ENCODE measurements around the gene CXCR3. TPM values are rescaled to one million over a fixed set of nuclear protein-coding genes. Genes with fewer than 3 reads are reported as not detected.

CXCR3 gene
- 1 to 10 TPM in 3 of 4 donors, not detected in 1; 1.1 to 3.5 (median 1.3) TPM for total RNA-seq

DNA sequence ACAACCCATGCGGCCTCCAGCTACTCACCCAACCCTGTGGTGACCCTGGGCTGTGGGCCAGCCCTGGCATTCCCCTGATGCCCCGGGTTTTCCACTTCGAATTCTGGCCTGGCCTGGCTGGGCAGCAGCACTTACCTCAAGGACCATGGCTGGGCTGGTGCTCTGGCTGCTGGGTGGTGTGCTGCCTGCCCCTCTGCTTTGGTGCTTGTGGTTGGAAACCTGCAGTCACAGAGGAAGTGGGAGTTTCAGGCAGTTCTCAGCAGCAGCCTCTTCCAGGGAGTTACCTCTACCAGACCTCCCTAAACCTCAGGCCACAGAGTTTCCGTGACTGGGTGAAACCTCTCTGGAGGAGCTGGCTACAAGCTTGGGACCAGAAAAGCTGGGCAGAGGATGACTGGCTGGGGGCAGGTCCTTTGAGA is at the start of gene CXCR3:
CXCR3 (minus strand) TSS at position 209 of the 419 bp plus-strand sequence; CDS start at position 147, 62 bp downstream.
- Histone ChIP-seq H3K4me3 (peak within 1 kb of the TSS in 1 of 4 donors; percentile 25), H3K9me3 (no peaks in the 10 kb centered on the region), H3K27ac (peak within 1 kb of the TSS; percentile 68 to 84 (median 82)), H3K27me3 (no peaks in the 10 kb centered on the region), H3K36me3 (no peaks in the 10 kb centered on the region), H3K4me1 (peaks cover 11 to 37% (median 25%) of the 10 kb centered on the region in 4 donors)
- in situ Hi-C loops (cut with MboI; ENCODE audit: low pct_ligation_motif_present in 1 of 4, low pct_unique_long_range_greater_than_20kb in 1 of 4, low sequenced_read_pairs in 3 of 4), result no loop called here
- intact Hi-C loops (cut with DNase I; ENCODE audit: low total_unique reads), result no loop called here
- DNase-seq, result peak; percentile 52
- WGBS, 2 donors (ENCODE audit: low coverage in 1 of 2), result 49% methylated on average over 3 of the region's 4 CpGs; no CpG with 5 or more reads in 1 of the 2 donors
- peak in 1 of 3 donors; percentile 20 for TF ChIP-seq POLR2AphosphoS5 (IDR thresholded peaks at IDR 0.05)
- TF ChIP-seq, protein P1, sequence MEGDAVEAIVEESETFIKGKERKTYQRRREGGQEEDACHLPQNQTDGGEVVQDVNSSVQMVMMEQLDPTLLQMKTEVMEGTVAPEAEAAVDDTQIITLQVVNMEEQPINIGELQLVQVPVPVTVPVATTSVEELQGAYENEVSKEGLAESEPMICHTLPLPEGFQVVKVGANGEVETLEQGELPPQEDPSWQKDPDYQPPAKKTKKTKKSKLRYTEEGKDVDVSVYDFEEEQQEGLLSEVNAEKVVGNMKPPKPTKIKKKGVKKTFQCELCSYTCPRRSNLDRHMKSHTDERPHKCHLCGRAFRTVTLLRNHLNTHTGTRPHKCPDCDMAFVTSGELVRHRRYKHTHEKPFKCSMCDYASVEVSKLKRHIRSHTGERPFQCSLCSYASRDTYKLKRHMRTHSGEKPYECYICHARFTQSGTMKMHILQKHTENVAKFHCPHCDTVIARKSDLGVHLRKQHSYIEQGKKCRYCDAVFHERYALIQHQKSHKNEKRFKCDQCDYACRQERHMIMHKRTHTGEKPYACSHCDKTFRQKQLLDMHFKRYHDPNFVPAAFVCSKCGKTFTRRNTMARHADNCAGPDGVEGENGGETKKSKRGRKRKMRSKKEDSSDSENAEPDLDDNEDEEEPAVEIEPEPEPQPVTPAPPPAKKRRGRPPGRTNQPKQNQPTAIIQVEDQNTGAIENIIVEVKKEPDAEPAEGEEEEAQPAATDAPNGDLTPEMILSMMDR (IDR thresholded peaks at IDR 0.05), result no peak

DNA sequence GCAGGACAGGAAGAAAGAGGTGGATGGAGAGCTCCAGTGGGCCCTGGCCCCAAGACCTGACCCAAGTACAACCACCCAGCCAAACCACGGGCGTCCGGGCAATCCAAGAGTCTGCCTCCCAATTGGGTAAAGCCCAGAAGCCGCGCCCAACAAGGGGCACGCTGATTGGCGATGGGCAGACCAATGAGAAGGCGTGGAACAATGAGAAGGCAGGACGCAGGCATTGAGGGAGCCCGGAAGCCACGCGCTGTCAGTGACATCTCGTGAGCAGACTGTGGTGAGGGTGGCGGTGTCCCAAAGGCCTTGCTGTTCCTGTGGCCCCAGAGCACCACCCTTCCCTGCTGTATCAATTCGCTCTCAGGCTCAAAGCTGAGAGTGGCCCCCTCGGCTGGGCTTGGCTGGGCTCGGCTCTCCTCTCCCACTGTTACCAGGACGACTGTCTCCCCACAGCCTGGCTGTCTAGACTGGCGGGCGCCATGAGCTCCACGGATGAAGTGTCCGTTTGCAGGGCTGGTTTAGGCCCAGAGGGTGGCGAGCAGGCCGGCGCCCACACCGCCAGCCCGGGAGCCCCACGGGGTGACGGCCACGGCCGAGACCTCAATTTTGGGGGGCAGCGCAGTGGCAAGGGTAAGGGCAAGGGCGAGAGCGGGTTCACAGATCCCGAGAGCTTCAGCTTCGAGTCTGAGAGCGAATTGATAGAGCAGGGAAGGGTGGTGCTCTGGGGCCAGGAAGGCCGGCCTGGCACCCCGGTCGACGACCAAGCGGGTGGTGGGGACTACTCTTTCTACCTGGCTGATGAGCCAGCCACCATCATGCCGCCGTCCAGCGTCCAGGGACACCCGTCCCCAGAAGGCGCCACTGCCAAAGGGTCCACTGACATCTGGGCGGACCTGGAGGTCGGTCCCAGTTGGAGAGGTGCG is 49.3 kb upstream of the CXCR3 start, which contains the start of gene LOC101059915:
LOC101059915 (plus strand) TSS at position 219 of the 920 bp plus-strand sequence.
- TF ChIP-seq POLR2AphosphoS5 (IDR thresholded peaks at IDR 0.05), result no peak
- no peak for TF ChIP-seq POLR2A (IDR thresholded peaks at IDR 0.05)
- no peak for TF ChIP-seq EP300 (IDR thresholded peaks at IDR 0.05; ENCODE audit: low read depth)
- TF ChIP-seq, protein P1 (IDR thresholded peaks at IDR 0.05), result no peak
- Histone ChIP-seq H3K4me1 (no peaks in the 10 kb centered on the region), H3K4me3 (no peak within 1 kb of the TSS), H3K36me3 (no peaks in the 10 kb centered on the region), H3K9me3 (no peaks in the 10 kb centered on the region), H3K27ac (no peak within 1 kb of the TSS), H3K27me3 (no peaks in the 10 kb centered on the region)
- WGBS, 2 donors (ENCODE audit: low coverage in 1 of 2), result 92% methylated on average over 50 of the region's 50 CpGs; no CpG with 5 or more reads in 1 of the 2 donors
- no peak for DNase-seq
- in situ Hi-C loops (cut with MboI; ENCODE audit: low pct_ligation_motif_present in 1 of 4, low pct_unique_long_range_greater_than_20kb in 1 of 4, low sequenced_read_pairs in 3 of 4) (no loop called here), intact Hi-C loops (cut with DNase I; ENCODE audit: low total_unique reads) (no loop called here)

DNA sequence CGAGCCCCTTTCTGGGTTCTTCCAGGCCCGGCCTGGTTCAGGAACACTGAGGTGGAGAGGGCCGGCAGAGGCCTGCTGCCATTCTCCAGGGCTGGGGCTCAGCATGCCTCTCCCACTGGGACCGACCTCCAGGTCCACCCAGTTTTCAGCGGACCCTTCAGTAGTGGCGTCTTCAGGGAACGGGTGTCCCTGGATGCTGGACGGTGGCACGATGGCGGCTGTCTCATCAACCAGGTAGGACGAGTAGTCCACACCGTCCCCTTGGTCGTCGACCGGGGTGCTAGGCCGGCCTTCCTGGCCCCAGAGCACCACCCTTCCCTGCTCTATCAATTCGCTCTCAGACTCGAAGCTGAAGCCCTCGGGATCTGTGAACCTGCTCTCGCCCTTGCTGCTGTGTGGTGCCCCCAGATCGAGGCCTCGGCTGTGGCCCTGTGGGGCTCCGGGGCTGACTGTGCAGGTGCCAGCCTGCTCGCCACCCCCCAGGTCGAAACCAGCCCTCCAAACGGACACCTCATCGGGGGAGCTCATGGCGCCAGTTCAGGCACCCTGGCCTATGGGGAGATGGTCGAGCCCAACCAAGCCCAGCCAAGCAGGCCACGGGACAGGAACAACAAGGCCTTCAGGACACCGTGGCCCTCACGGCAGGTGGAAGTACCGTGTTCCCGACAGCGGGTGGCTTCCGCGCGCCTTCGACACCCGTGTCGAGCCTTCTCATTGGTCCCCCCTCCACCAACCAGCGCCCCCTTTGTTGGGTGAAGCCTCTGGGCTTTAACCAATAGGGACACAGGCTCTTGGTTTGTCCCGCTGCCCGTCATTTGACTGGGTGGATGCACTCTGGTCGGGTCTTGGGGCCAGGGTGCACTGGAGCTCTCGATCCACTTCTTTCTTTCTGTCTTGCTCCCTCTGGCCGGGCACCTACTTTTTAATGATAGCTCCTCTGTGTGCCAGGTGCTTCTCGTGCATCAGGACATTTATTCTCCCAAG is 48.2 kb upstream of the CXCR3 start:
- in situ Hi-C loops (cut with MboI; ENCODE audit: low pct_ligation_motif_present in 1 of 4, low pct_unique_long_range_greater_than_20kb in 1 of 4, low sequenced_read_pairs in 3 of 4), result no loop called here
- H3K4me3 ChIP-seq, result no peak overlapping the region
- WGBS, 2 donors (ENCODE audit: low coverage in 1 of 2), result 93% methylated on average over 43 of the region's 48 CpGs; no CpG with 5 or more reads in 1 of the 2 donors
- intact Hi-C loops (cut with DNase I; ENCODE audit: low total_unique reads), result no loop called here
- H3K9me3 ChIP-seq, result no peaks in the 10 kb centered on the region
- H3K36me3 ChIP-seq, result no peaks in the 10 kb centered on the region
- no peaks in the 10 kb centered on the region for H3K4me1 ChIP-seq
- no peak overlapping the region for H3K27ac ChIP-seq
- TF ChIP-seq EP300 (IDR thresholded peaks at IDR 0.05; ENCODE audit: low read depth), result no peak
- no peak for TF ChIP-seq POLR2AphosphoS5 (IDR thresholded peaks at IDR 0.05)
- no peak for TF ChIP-seq POLR2A (IDR thresholded peaks at IDR 0.05)
- TF ChIP-seq, protein P1 (IDR thresholded peaks at IDR 0.05), result no peak
- H3K27me3 ChIP-seq, result no peaks in the 10 kb centered on the region
- no peak for DNase-seq

All from transverse colon (tissue), 4 donors.